Suprapubic skin (tissue), 4 donors: ENCODE data around the gene PTPRJ.

Experiments
- EP300 ChIP-seq: sonication (generic); formaldehyde crosslinking; IDR thresholded peaks from one replicate; pipeline ENCODE4 v1.6.1; 2017; ENCODE audit warnings: antibody characterized with exemption
- POLR2A ChIP-seq, 2 donors: fragments of 450-650 bp; IDR thresholded peaks; one replicate each; pipeline ENCODE4 v1.6.1; 2017; ENCODE audit warnings: antibody characterized with exemption in 2 of 2, mild to moderate bottlenecking in 2 of 2, moderate library complexity in 2 of 2
- POLR2AphosphoS5 ChIP-seq, 3 donors: sonication (generic); formaldehyde crosslinking; IDR thresholded peaks; one replicate each; pipeline ENCODE4 v1.6.1; 2017; ENCODE audit warnings: antibody characterized with exemption in 3 of 3
- TF ChIP-seq, protein P1 (sequence below), 2 donors: fragments of 200-600 bp in 1 of 2; fragments of 450-650 bp in 1 of 2; sonication (generic) in 1 of 2; IDR thresholded peaks; one replicate each; pipeline ENCODE4 v1.5.1; 2016 to 2019; ENCODE audit warnings: antibody characterized with exemption in 2 of 2, mild to moderate bottlenecking in 1 of 2, moderate library complexity in 1 of 2

DNA sequence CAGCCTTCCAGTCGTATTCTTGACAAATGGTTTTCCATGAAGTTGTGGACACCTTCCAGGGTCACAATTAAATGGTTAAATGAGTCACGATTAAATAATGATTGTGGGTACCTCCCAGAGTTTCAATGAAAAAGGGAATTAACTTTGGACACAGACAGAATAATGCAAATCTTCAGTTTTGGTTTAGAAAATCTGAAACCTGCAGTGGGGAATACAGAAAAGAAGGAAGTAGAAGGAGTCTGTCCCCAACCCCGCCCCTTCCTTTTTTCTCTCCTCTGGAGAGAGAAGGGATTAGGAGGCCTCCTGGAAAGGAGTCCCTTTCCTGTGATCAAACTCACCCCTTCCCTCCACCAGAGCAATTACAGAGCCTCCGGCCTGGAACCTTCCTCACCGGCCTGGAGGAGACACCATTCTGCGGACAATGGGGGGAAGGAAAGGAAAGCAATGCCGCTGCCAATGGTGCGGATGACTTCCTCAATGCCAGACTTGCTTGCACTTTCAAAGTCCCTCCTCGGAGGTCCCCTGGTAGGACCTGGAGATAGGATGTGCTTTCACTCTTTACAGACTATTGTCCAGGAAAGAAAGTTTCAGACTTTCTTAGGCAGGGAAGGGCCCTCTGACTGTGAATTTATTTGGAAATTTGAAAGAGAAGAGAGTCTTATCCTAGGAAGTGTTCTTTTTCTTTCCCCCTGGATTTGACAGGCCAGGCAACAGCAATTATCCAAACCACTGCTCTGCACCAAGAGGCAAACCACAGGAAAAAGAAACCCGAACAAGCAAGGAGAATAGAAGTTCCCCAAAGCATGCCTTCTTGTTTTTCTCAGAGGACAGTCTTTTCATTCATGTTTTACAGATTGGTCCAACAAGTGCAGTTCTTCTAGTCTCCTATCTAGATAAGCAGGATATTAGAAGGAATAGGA is 86.8 kb downstream of the PTPRJ start:
- TF ChIP-seq, protein P1, sequence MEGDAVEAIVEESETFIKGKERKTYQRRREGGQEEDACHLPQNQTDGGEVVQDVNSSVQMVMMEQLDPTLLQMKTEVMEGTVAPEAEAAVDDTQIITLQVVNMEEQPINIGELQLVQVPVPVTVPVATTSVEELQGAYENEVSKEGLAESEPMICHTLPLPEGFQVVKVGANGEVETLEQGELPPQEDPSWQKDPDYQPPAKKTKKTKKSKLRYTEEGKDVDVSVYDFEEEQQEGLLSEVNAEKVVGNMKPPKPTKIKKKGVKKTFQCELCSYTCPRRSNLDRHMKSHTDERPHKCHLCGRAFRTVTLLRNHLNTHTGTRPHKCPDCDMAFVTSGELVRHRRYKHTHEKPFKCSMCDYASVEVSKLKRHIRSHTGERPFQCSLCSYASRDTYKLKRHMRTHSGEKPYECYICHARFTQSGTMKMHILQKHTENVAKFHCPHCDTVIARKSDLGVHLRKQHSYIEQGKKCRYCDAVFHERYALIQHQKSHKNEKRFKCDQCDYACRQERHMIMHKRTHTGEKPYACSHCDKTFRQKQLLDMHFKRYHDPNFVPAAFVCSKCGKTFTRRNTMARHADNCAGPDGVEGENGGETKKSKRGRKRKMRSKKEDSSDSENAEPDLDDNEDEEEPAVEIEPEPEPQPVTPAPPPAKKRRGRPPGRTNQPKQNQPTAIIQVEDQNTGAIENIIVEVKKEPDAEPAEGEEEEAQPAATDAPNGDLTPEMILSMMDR (IDR thresholded peaks at IDR 0.05): no peak
- no peak for TF ChIP-seq POLR2AphosphoS5 (IDR thresholded peaks at IDR 0.05)
- no peak for TF ChIP-seq POLR2A (IDR thresholded peaks at IDR 0.05)
- no peak for TF ChIP-seq EP300
